ENCODE results near the gene MAEA.
A peak's percentile ranks its signal among the peaks of the same experiment; 100 is the strongest.

Gene MAEA

DNA sequence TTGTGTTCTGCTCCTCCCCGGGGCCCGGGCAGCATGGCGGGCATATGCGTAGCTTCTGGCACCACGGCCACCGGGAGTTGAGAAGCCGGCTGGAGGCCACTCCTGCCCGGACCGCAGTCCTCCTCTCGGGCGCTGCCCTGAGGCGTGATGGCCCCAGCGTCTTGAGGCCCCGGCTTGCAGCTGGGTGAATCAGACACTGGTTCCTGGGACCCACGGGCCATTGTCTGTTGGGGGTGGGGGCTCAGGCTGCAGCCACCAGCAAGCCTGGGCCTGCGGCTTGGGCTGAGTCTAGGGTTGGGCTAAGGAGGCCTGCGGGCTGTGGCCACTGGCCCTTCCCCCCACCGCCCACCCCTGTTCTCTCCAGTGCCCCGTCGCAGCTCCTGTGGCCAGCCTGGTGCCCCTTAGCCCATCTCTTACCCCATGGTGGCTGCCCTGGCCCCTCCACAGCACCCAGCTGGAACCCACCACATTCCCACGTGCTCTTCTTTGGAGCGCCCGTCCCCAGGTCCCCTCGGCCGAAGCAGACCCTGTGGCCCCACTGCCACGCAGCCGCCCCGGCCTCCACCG lies 50.6 kb downstream of the MAEA start:
- Histone ChIP-seq H3K27ac (no peak overlapping the region), H3K4me3 (ENCODE audit: low read depth, low read length) (no peak overlapping the region), H3K36me3 (peaks cover 48% of the 10 kb centered on the region), H3K27me3 (ENCODE audit: insufficient read depth, low read depth, severe bottlenecking) (no peaks in the 10 kb centered on the region), H3K9me3 (ENCODE audit: severe bottlenecking) (no peaks in the 10 kb centered on the region)
- no peak for DNase-seq
- TF ChIP-seq, protein P1, sequence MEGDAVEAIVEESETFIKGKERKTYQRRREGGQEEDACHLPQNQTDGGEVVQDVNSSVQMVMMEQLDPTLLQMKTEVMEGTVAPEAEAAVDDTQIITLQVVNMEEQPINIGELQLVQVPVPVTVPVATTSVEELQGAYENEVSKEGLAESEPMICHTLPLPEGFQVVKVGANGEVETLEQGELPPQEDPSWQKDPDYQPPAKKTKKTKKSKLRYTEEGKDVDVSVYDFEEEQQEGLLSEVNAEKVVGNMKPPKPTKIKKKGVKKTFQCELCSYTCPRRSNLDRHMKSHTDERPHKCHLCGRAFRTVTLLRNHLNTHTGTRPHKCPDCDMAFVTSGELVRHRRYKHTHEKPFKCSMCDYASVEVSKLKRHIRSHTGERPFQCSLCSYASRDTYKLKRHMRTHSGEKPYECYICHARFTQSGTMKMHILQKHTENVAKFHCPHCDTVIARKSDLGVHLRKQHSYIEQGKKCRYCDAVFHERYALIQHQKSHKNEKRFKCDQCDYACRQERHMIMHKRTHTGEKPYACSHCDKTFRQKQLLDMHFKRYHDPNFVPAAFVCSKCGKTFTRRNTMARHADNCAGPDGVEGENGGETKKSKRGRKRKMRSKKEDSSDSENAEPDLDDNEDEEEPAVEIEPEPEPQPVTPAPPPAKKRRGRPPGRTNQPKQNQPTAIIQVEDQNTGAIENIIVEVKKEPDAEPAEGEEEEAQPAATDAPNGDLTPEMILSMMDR (IDR thresholded peaks at IDR 0.05; ENCODE audit: low read depth, low read length): no peak

- Histone ChIP-seq H3K4me3 (ENCODE audit: low read depth, low read length) (no peak overlapping the region), H3K27me3 (ENCODE audit: insufficient read depth, low read depth, severe bottlenecking) (no peaks in the 10 kb centered on the region), H3K9me3 (ENCODE audit: severe bottlenecking) (no peaks in the 10 kb centered on the region), H3K27ac (no peak overlapping the region), H3K36me3 (peaks cover 48% of the 10 kb centered on the region)
- DNase-seq: no peak
- TF ChIP-seq, protein P1 (IDR thresholded peaks at IDR 0.05; ENCODE audit: low read depth, low read length): no peak
Observed at GRCh38 chr4:1340861-1341260, 51.2 kb downstream of the MAEA start.

- Histone ChIP-seq H3K27ac (no peak overlapping the region), H3K4me3 (ENCODE audit: low read depth, low read length) (no peak overlapping the region), H3K9me3 (ENCODE audit: severe bottlenecking) (no peaks in the 10 kb centered on the region), H3K36me3 (peaks cover 41% of the 10 kb centered on the region), H3K27me3 (ENCODE audit: insufficient read depth, low read depth, severe bottlenecking) (no peaks in the 10 kb centered on the region)
- TF ChIP-seq, protein P1 (IDR thresholded peaks at IDR 0.05; ENCODE audit: low read depth, low read length): no peak
- no peak for DNase-seq
Observed at GRCh38 chr4:1342003-1342402, 52.3 kb downstream of the MAEA start.

- no peaks in the 10 kb centered on the region for H3K27me3 ChIP-seq (ENCODE audit: insufficient read depth, low read depth, severe bottlenecking)
- peaks cover 22% of the 10 kb centered on the region for H3K36me3 ChIP-seq
- no peak overlapping the region for H3K27ac ChIP-seq
- no peak overlapping the region for H3K4me3 ChIP-seq (ENCODE audit: low read depth, low read length)
- no peaks in the 10 kb centered on the region for H3K9me3 ChIP-seq (ENCODE audit: severe bottlenecking)
- DNase-seq: no peak
- TF ChIP-seq, protein P1 (IDR thresholded peaks at IDR 0.05; ENCODE audit: low read depth, low read length): no peak
Observed at GRCh38 chr4:1344696-1345095, 55.0 kb downstream of the MAEA start.

DNA sequence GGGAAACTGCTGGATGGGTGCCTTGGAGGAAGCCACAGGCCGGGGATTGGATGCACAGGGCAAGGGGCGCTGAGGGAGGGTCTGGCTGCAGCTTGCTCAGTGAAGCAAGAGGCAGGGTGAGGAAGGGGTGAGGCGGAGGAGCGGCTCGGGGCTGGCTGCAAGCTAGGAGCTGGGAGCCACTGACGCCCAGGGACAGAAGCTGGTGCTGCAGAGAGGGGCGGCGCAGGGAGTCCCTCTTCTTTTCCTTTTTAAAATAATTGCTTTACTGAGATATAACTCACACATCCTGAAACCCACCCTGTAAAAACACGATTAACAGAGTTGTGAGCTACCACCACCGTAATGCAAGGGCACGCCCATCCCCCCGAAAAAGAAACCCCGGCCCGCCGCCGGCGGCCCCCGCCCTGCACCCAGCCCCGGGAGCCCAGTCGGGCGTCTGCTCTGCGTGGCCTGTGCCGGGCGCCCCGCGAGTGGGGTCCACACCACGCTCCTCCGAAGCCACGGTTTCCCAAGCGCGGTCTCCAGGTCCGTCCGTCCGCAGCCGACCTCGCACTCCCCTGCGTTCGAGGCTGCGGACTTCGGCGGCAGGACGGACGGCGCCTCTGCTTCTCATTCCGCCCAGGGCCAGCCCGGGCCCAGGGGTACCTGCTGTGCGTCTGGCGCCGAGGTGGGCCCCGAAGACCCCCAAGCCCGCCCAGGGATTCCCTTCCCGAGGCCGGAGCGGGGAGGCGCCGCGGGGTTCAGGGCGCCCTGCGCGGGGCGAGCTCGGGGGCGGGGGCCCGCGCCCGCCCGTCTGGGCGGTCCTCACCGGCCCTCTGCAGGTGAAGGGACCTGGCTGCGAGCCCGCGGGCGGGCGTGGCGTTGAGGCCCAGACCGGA lies 56.5 kb downstream of the MAEA start:
- H3K4me3 ChIP-seq (ENCODE audit: low read depth, low read length): peak overlapping the region; percentile 89
- no peaks in the 10 kb centered on the region for H3K27me3 ChIP-seq (ENCODE audit: insufficient read depth, low read depth, severe bottlenecking)
- H3K9me3 ChIP-seq (ENCODE audit: severe bottlenecking): no peaks in the 10 kb centered on the region
- DNase-seq: peak; percentile 68
- TF ChIP-seq, protein P1 (IDR thresholded peaks at IDR 0.05; ENCODE audit: low read depth, low read length): peak; percentile 30; the same call in 1 of the 2 replicates
- peaks cover 19% of the 10 kb centered on the region for H3K36me3 ChIP-seq
- peak overlapping the region; percentile 94 for H3K27ac ChIP-seq

Measured in WERI-Rb-1 (cell line).